ENCODE measurements around the gene BAIAP2.

DNA sequence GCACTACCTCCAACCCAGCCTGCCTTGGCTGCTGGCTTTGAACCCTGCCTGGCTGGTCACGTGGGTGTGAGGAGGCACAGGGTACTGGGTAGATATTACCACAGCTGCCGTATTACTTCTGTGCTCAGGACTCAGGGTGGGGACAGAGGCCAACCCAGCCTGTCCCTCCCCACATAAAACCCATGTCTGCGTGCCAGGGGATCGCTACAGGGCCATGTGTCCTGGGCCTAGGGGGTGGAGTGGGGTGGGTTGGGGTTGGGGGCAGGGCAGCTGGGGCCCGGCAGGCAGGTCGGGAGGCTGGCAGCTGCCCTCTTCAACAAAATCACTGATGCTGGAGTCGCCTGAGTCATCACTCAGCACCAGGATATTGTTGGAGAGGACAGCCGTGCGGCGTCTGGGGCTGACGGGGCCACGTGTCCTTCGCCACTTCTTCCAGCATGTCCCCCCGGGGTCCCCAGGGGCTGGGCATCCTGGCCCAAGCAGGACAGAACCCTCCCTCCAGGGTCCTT is 90.7 kb downstream of the BAIAP2 start:
- no peak for TF ChIP-seq CHD4 (IDR thresholded peaks at IDR 0.05; ENCODE audit: borderline replicate concordance)
- TF ChIP-seq, protein P1, sequence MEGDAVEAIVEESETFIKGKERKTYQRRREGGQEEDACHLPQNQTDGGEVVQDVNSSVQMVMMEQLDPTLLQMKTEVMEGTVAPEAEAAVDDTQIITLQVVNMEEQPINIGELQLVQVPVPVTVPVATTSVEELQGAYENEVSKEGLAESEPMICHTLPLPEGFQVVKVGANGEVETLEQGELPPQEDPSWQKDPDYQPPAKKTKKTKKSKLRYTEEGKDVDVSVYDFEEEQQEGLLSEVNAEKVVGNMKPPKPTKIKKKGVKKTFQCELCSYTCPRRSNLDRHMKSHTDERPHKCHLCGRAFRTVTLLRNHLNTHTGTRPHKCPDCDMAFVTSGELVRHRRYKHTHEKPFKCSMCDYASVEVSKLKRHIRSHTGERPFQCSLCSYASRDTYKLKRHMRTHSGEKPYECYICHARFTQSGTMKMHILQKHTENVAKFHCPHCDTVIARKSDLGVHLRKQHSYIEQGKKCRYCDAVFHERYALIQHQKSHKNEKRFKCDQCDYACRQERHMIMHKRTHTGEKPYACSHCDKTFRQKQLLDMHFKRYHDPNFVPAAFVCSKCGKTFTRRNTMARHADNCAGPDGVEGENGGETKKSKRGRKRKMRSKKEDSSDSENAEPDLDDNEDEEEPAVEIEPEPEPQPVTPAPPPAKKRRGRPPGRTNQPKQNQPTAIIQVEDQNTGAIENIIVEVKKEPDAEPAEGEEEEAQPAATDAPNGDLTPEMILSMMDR (IDR thresholded peaks at IDR 0.05): no peak
- TF ChIP-seq EP300 (IDR thresholded peaks at IDR 0.05): no peak
- TF ChIP-seq KDM1A (IDR thresholded peaks at IDR 0.05; ENCODE audit: low read depth): no peak
- TF ChIP-seq, protein P2, sequence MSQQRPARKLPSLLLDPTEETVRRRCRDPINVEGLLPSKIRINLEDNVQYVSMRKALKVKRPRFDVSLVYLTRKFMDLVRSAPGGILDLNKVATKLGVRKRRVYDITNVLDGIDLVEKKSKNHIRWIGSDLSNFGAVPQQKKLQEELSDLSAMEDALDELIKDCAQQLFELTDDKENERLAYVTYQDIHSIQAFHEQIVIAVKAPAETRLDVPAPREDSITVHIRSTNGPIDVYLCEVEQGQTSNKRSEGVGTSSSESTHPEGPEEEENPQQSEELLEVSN (IDR thresholded peaks at IDR 0.05; ENCODE audit: borderline replicate concordance, low read depth): no peak
- no peak for TF ChIP-seq REST (IDR thresholded peaks at IDR 0.05)
- TF ChIP-seq POLR2A (IDR thresholded peaks at IDR 0.05; ENCODE audit: low read length): no peak
- TF ChIP-seq RAD21 (conservative IDR thresholded peaks at IDR 0.05 in 1 of 2, IDR thresholded peaks at IDR 0.05 in 1 of 2): no peak
- TF ChIP-seq PHF8 (IDR thresholded peaks at IDR 0.05; ENCODE audit: borderline replicate concordance, low read depth): no peak
- no peak for TF ChIP-seq MYC (IDR thresholded peaks at IDR 0.05; ENCODE audit: borderline replicate concordance, low read length)
- TF ChIP-seq SMC3 (IDR thresholded peaks at IDR 0.05): no peak
- no peak for TF ChIP-seq ZSCAN20 (CRISPR knock-in tag; IDR thresholded peaks at IDR 0.05)

Measured in A549 (cell line).